ENCODE data around the gene COA5. TPM values are rescaled to one million over a fixed set of nuclear protein-coding genes. Genes with fewer than 3 reads are reported as not detected.

COA5 gene
- total RNA-seq, 1 donor, result 17.4 TPM

DNA sequence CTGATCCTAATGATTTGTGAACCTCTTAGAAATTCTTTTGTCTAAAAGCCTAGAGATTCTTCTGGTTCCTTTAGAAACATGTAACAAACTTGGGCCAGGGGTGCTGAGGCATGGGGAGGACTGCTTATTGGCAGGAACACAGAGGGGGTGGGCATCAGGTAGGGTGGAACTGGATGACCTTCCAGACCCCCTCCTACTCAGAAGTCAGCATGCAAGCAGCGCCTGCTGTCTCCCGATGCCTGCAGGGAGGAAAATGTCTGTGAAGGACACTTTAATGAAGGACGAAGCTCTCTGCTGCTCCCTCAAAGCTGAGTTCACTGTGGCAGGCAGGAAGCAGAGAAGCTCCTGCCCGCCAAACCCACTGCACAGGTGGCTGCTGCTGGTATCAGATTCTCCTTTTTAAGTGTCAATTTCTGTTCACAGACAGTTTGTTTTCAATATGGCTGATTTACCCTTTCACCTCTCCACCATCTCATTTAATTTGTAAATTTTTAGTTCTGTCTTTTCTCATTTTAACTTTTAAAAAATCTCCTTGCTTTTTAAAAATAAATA lies 19.4 kb downstream of the COA5 start:
- Histone ChIP-seq H4K20me1 (ENCODE audit: insufficient read depth, low read length) (no peaks in the 10 kb centered on the region), H3K27ac (ENCODE audit: low read depth, low read length) (no peak overlapping the region), H3K4me1 (ENCODE audit: insufficient read depth, low read length) (no peaks in the 10 kb centered on the region), H3K36me3 (ENCODE audit: insufficient read depth, low read length) (no peaks in the 10 kb centered on the region), H3K4me2 (ENCODE audit: insufficient read depth, low read length) (no peak overlapping the region), H2AFZ (ENCODE audit: low read length) (no peak overlapping the region), H3K4me3 (ENCODE audit: insufficient read depth, low read length) (no peak overlapping the region), H3K9me3 (ENCODE audit: low read depth, low read length) (no peaks in the 10 kb centered on the region), H3K27me3 (ENCODE audit: insufficient read depth, low read length) (no peaks in the 10 kb centered on the region), H3K79me2 (ENCODE audit: insufficient read depth, low read length) (no peaks in the 10 kb centered on the region)
- no peak for DNase-seq (ENCODE audit: insufficient read length, low spot score, missing footprints)
- TF ChIP-seq, protein P1, sequence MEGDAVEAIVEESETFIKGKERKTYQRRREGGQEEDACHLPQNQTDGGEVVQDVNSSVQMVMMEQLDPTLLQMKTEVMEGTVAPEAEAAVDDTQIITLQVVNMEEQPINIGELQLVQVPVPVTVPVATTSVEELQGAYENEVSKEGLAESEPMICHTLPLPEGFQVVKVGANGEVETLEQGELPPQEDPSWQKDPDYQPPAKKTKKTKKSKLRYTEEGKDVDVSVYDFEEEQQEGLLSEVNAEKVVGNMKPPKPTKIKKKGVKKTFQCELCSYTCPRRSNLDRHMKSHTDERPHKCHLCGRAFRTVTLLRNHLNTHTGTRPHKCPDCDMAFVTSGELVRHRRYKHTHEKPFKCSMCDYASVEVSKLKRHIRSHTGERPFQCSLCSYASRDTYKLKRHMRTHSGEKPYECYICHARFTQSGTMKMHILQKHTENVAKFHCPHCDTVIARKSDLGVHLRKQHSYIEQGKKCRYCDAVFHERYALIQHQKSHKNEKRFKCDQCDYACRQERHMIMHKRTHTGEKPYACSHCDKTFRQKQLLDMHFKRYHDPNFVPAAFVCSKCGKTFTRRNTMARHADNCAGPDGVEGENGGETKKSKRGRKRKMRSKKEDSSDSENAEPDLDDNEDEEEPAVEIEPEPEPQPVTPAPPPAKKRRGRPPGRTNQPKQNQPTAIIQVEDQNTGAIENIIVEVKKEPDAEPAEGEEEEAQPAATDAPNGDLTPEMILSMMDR (IDR thresholded peaks at IDR 0.05; ENCODE audit: extremely low read depth, low read depth, low read length), result no peak

- no peak overlapping the region for H3K27ac ChIP-seq (ENCODE audit: low read depth, low read length)
- no peaks in the 10 kb centered on the region for H3K79me2 ChIP-seq (ENCODE audit: insufficient read depth, low read length)
- peak; percentile 57 for DNase-seq (ENCODE audit: insufficient read length, low spot score, missing footprints)
- no peak overlapping the region for H3K4me2 ChIP-seq (ENCODE audit: insufficient read depth, low read length)
- TF ChIP-seq, protein P1 (IDR thresholded peaks at IDR 0.05; ENCODE audit: extremely low read depth, low read depth, low read length), result no peak
- H2AFZ ChIP-seq (ENCODE audit: low read length), result no peak overlapping the region
- no peak overlapping the region for H3K4me3 ChIP-seq (ENCODE audit: insufficient read depth, low read length)
- H3K27me3 ChIP-seq (ENCODE audit: insufficient read depth, low read length), result no peaks in the 10 kb centered on the region
- no peaks in the 10 kb centered on the region for H3K4me1 ChIP-seq (ENCODE audit: insufficient read depth, low read length)
- peaks cover 3% of the 10 kb centered on the region for H3K36me3 ChIP-seq (ENCODE audit: insufficient read depth, low read length)
- H3K9me3 ChIP-seq (ENCODE audit: low read depth, low read length), result no peaks in the 10 kb centered on the region
- no peaks in the 10 kb centered on the region for H4K20me1 ChIP-seq (ENCODE audit: insufficient read depth, low read length)
Observed at GRCh38 chr2:98586551-98587140, 21.7 kb downstream of the COA5 start.

GRCh38 chr2:98585386-98585785 lies 22.9 kb downstream of the COA5 start:
- no peak overlapping the region for H3K4me2 ChIP-seq (ENCODE audit: insufficient read depth, low read length)
- no peaks in the 10 kb centered on the region for H3K27me3 ChIP-seq (ENCODE audit: insufficient read depth, low read length)
- H3K79me2 ChIP-seq (ENCODE audit: insufficient read depth, low read length), result no peaks in the 10 kb centered on the region
- TF ChIP-seq, protein P1 (IDR thresholded peaks at IDR 0.05; ENCODE audit: extremely low read depth, low read depth, low read length), result no peak
- peaks cover 3% of the 10 kb centered on the region for H3K36me3 ChIP-seq (ENCODE audit: insufficient read depth, low read length)
- no peaks in the 10 kb centered on the region for H3K4me1 ChIP-seq (ENCODE audit: insufficient read depth, low read length)
- H3K27ac ChIP-seq (ENCODE audit: low read depth, low read length), result no peak overlapping the region
- H3K9me3 ChIP-seq (ENCODE audit: low read depth, low read length), result no peaks in the 10 kb centered on the region
- peak; percentile 29 for DNase-seq (ENCODE audit: insufficient read length, low spot score, missing footprints)
- no peak overlapping the region for H2AFZ ChIP-seq (ENCODE audit: low read length)
- H3K4me3 ChIP-seq (ENCODE audit: insufficient read depth, low read length), result no peak overlapping the region
- H4K20me1 ChIP-seq (ENCODE audit: insufficient read depth, low read length), result no peaks in the 10 kb centered on the region

DNA sequence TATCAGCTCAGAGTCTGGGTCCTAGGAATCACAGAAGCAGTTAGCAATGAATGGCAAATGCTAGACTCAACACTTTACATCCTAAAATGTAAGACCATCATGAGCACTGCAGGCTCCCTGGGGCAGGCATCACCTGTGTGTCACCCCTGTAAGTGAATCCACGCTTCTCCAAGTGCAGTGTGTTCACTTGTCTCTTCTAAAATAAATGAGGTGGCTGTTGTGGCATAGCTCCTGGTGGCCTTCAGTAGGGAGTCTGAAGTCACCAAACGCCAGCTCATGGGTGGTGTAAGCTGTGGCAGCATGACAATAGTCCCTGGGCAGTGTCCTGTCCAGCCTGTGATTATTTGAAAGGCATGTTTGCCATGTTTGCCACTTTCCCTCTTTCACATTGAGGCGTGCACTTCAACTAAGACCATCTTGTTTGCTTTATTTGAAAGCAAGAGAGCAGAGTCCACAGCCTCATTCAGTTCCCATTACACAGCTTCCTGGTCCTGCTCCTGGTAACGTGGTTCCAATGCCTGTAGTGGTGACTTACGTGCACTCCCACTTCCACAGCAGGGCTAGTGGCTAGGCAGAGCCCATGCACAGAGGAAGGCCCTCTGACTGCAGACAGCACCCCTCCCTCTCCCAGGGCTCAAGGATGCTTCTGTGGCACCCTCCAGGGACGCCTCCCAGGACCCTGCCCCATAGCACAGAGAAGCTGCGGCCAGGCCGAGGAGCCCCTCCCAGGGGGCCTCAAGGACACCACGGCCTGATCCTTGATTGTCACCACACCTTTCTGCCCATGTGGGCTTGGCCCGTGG lies 24.3 kb downstream of the COA5 start:
- H3K36me3 ChIP-seq (ENCODE audit: insufficient read depth, low read length), result peaks cover 3% of the 10 kb centered on the region
- no peak overlapping the region for H3K27ac ChIP-seq (ENCODE audit: low read depth, low read length)
- H3K4me2 ChIP-seq (ENCODE audit: insufficient read depth, low read length), result no peak overlapping the region
- H3K27me3 ChIP-seq (ENCODE audit: insufficient read depth, low read length), result no peaks in the 10 kb centered on the region
- TF ChIP-seq, protein P1 (IDR thresholded peaks at IDR 0.05; ENCODE audit: extremely low read depth, low read depth, low read length), result no peak
- H3K9me3 ChIP-seq (ENCODE audit: low read depth, low read length), result no peaks in the 10 kb centered on the region
- H2AFZ ChIP-seq (ENCODE audit: low read length), result no peak overlapping the region
- H4K20me1 ChIP-seq (ENCODE audit: insufficient read depth, low read length), result no peaks in the 10 kb centered on the region
- DNase-seq (ENCODE audit: insufficient read length, low spot score, missing footprints), result peak; percentile 43
- H3K79me2 ChIP-seq (ENCODE audit: insufficient read depth, low read length), result no peaks in the 10 kb centered on the region
- H3K4me3 ChIP-seq (ENCODE audit: insufficient read depth, low read length), result no peak overlapping the region
- H3K4me1 ChIP-seq (ENCODE audit: insufficient read depth, low read length), result no peaks in the 10 kb centered on the region

Measured in osteoblast (primary cell).